GM04504 (cell line): Measurements from ENCODE around the gene PTPRE.

Source experiments
- DNase-seq: peaks from one replicate; pipeline ENCODE4 v3.0.0-alpha.2; 2012; ENCODE audit warnings: low read depth

The PTPRE gene

GRCh38 chr10:128026615-128027300 is 119.9 kb downstream of the PTPRE start:
- no peak for DNase-seq

- DNase-seq = no peak
These were observed 120.4 kb downstream of the PTPRE start for GRCh38 chr10:128027306-128027705.

GRCh38 chr10:128027822-128028507 is 121.1 kb downstream of the PTPRE start:
- DNase-seq = no peak

DNA sequence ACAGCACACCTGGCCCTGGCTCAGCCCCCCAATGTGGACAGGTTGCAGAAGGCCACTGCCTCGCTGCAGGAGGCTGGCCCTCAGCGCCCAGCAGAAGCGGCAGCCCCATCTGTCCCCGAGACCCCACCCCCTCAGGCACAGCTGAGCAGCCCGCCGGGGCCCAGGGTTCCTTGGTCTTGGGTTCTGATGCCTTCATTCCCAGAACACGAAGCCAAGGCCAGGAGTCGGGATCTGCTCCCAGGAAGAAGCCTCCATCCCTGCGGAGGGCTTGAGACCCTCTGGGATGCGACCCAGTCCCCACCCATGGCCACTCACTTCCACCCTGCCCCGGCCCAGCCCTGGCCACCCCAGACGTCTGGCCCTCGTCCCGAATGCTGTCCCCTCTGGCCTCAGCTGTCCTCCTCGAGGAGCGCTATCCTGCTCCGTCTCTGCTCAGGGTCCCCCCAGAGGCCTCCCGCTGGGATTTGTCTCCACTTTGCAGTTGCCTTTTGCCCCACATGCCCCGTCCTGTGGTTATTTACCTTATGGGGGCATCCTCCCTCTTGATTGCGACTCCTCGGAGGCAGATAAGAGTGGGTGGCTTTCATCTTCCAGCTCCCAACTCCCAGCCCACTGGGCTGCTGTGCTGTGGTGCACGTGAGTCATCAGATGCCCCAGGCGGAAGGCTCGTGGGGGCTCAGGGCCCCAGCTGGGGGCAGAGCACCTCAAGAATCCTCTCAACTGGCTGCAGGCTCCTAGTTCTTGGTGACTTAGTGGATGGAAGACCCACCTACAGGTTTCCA is 121.8 kb downstream of the PTPRE start:
- DNase-seq = no peak

DNA sequence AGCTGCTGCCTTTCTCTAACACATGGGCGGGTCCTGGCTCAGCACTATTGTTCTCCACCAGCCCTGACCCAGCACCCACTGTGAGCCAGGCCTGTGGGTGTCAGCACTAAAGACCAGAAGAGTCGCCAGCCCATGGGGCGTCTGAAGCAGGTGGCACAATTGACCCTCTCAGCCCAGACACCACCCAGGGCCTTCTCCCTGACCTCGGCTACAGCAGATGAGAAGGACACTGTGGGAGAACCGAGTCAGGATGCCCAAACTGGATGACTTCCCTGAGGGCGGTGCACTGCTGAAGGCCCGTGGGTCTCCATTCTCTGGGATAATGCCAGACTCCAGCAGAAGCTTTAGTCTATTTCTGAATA is 122.4 kb downstream of the PTPRE start:
- no peak for DNase-seq

- DNase-seq = no peak
These were observed 122.9 kb downstream of the PTPRE start for GRCh38 chr10:128029731-128030369.

GRCh38 chr10:128030498-128031072 is 123.7 kb downstream of the PTPRE start:
- no peak for DNase-seq

DNA sequence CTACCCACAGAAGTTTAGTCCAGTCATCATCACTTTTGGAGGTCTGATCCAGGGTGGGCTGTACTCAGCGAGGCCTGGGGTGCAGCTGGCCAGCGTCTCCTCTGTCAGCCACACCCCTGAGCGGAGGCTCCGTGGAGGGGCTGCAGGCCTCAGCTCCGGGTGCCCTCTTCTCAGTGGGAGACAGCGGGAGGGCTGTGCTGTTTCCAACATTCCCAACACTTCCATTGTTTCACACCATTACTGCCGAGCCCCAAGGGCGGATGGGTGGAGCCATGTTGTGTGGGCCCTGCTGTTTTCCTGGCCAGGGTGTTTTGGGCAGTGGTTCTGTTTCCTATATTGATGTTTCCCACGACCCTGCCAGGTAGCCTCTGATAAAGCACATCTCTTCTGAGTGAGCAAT is 124.3 kb downstream of the PTPRE start:
- DNase-seq = no peak

DNA sequence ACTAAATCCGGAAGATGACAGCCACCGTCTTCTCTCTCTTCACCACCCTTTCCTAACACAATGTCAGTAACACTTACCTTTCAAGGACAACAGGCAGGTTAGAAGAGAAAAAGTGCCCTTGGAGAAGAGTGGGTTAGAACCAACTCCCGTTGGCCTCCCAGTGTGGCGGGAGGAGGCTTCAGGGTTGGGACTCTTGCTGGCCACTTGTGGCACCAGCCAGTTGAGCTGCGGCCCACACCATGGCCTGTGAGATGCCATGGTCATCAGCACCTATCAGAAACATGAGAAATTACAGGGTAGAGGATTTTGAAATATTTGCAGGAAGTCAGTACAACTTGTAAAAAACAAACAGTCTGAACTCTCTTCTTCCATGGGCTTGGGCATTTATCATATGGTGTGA is 125.6 kb downstream of the PTPRE start:
- DNase-seq = no peak

GRCh38 chr10:128035557-128035973 is 128.7 kb downstream of the PTPRE start:
- no peak for DNase-seq

GRCh38 chr10:128036011-128036615 is 129.2 kb downstream of the PTPRE start:
- no peak for DNase-seq

DNA sequence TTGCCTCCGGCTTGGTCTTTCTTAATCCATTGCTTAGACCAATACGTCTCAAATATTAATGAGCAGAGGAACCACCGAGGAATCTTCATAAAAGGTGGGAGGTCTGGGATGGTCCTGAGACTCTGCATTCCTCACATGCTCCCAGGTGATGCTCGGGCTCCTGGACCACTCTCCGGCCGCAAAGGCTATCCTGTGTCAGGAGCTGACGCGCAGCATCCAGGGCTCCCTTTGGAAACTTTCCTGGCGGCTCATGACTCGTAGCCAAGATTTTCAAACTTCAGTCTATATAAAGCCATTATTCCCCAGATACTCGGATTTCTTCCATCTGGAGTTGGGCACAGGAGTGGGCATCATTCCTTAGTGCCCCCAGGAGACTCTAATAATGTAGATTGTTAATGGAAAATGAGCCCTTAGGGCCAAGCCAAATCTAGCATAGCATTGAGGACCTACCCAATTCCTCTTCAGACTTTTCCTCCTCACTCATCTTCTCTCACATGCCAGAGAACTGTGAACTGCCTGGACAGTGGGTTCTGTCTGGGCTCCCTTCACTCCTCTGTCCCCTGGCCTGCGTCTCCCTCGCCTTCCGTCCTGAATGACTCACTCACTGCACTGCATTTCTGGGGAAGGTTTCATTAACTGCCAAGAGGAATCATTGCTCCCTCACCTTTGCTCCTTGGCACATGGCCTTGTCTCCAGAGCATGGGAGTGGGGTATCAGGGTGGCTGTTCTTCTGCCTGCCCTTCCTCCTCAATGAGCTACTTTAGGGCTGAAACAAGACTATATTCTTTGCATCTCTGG is 130.0 kb downstream of the PTPRE start:
- no peak for DNase-seq

DNA sequence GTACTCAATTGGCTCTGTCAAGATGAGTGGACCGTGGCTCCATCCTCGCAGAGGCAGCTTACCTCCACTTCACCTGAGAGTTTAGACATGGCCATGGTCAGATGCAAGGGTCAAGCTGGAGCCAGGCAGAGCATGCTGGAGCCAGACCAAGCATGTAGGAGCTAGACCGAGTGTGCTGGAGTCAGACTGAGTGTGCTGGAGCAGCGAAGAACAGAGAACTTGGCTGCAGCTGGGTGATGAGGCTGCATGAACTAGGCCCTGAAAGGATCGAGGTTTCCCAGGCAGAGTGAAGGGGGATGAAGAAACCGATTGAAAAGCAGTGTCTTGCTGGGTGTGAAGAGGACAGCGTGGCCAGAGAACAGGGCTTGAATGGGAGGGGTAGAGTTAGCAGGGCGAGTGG is 133.2 kb downstream of the PTPRE start:
- DNase-seq = no peak

DNA sequence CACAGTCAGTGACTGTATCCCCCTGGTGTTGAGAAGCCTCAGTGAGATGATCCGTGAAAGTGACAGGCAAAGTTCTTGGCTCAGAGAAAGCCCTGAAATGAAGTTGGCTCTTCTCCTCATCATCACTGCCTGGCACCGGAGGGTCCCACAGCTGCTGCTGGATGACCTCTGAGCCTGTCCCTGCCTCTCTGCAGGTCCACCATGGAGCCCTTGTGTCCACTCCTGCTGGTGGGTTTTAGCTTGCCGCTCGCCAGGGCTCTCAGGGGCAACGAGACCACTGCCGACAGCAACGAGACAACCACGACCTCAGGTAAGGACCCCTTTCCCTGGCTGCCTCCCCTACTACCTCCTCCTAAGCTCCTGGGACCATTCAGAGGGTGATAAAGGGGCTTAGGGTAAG is 133.8 kb downstream of the PTPRE start:
- DNase-seq = no peak

DNA sequence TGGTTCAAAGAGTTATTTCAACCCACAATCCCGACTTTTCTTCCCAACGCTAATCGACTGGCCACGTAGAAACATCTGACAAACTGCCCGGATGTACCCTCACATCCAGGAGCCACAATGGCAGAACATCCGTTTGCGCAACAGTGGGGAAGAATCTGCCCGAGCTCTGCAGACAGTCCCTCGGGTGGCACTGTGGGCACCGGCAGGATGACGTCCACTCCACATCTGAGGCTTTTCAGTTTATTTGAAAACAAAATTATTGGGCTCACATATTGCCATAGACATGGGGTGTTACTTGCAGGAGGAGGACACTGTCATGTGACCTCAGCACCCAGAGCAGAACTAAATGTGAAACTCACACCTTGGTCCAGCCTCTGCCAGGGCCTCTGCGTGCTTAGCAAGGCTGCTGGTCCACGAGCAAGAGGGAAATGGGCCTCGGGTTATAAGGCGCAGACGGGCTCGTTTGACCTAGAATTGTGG is 135.3 kb downstream of the PTPRE start:
- no peak for DNase-seq

DNA sequence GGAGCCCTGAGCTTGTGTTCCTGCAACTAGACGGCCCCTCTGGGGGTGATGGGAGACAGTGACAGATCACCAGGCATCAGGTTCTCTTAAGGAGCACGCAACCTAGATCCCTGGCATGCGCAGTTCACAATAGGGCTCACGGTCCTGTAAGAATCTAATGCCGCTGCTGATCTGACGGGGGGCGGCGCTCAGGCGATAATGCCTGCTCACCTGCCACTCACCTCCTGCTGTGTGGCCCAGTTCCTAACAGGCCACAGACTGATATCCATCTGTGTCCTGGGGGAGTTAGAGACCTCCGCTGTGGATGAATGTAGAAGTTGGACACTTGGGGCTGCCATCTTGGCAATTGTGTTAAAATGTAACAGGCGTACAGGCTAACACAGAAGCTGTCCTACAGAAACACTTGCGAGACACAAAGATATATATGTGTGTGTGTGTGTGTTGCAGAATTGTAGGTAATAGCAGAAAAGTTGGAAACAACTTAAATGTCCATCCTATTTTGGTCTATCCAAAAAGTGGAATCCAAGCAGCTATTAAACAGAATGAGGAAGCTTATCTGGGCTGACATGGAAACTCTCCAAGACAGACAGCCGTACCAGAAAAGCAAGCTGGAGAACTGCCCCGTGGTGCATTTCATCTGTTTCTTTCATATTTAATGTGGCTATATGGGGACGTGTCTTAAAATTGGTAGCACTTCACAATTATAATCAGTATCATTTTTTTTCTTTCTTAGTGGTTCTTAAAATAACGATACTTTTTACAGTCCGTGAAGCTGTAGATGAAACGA is 136.5 kb downstream of the PTPRE start:
- DNase-seq = no peak

DNA sequence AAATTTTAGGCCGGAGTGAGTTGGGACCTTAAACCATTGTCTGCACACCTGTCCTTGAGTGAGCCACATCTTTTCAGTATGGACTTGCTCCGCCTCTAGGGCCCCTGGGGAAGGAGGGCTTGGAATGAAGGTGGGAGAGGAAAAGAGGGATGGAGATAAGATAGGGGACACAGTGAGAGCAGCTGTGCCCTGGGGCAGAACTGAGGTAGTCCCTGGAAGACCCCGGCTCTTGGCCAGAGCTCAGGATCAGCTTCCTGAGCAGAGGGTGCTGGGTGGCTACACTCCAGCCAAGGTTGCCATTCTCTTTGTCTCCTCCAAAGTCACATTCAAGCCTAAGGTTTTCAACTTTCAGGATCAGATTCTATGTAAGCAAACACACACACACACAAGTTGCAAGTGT is 137.3 kb downstream of the PTPRE start:
- DNase-seq = no peak

GRCh38 chr10:128044961-128045832 is 138.3 kb downstream of the PTPRE start:
- DNase-seq = no peak

GRCh38 chr10:128045833-128046120 is 138.9 kb downstream of the PTPRE start:
- DNase-seq = no peak
